Caco-2 (cell line): Measurements from ENCODE around the gene RPL34. TPM values are rescaled to one million over a fixed set of nuclear protein-coding genes. Genes with fewer than 3 reads are reported as not detected.

Experiments
- Bru-seq: library from RNA; stranded (reverse); fragments of 400-500 nt; gene quantifications from one replicate; lab custom pipeline; 2021; lab: Mats Ljungman, UMichigan
- BruChase-seq, 2 experiments: library from RNA; stranded (reverse); fragments of 400-500 nt; gene quantifications; one replicate each; lab custom pipeline; 2021; lab: Mats Ljungman, UMichigan
- BruUV-seq: library from RNA; stranded (reverse); fragments of 400-500 nt; replicated peaks from 2 replicates; lab custom pipeline; 2021; lab: Mats Ljungman, UMichigan
- CTCF ChIA-PET: fragments of 300-600 bp; sonication (Branson Sonifier 250); formaldehyde crosslinking; loops from one replicate; lab custom pipeline; 2022; ENCODE audit warnings: antibody characterized with exemption; lab: Charles Lee
- POLR2A ChIA-PET: fragments of 300-600 bp; sonication (Branson Sonifier 250); formaldehyde crosslinking; loops from one replicate; lab custom pipeline; 2022; ENCODE audit warnings: antibody characterized with exemption; lab: Charles Lee
- DNase-seq, 2 experiments: peaks; one replicate each; pipeline versions ENCODE4 v3.0.0 to v3.0.0-alpha.2; 2020 to 2022
- H3K27me3 ChIP-seq: replicated peaks from 2 replicates; pipeline ENCODE4 v1.6.0; 2011; ENCODE audit warnings: low read length; ENCODE audit not compliant: control insufficient read depth, insufficient read depth
- H3K36me3 ChIP-seq: 2 replicates; pipeline ENCODE4 v1.5.1; 2011; ENCODE audit warnings: low read length; ENCODE audit not compliant: control insufficient read depth, insufficient read depth
- H3K4me1 ChIP-seq: fragments of 250-450 bp; sonication (Bioruptor Pico); 2 replicates; pipeline ENCODE4 v1.5.1; 2020; ENCODE audit warnings: mild to moderate bottlenecking
- H3K4me3 ChIP-seq: 2 replicates; pipeline ENCODE4 v1.5.1; 2011; ENCODE audit warnings: low read depth, mild to moderate bottlenecking, control low read depth, low read length
- H3K9me3 ChIP-seq: fragments of 250-450 bp; sonication (Bioruptor Pico); 2 replicates; pipeline ENCODE4 v1.5.1; 2020; ENCODE audit warnings: mild to moderate bottlenecking, moderate library complexity
- H3K27ac Mint-ChIP-seq: one replicate; pipeline ENCODE4 v1.8.0; 2022; ENCODE audit warnings: mixed read lengths; ENCODE audit not compliant: unreplicated experiment
- H3K27me3 Mint-ChIP-seq: one replicate; pipeline ENCODE4 v1.8.0; 2022; ENCODE audit warnings: mixed read lengths; ENCODE audit not compliant: insufficient read depth, unreplicated experiment
- H3K36me3 Mint-ChIP-seq: one replicate; pipeline ENCODE4 v1.8.0; 2022; ENCODE audit warnings: mild to moderate bottlenecking, mixed read lengths; ENCODE audit not compliant: insufficient read depth, unreplicated experiment
- H3K4me1 Mint-ChIP-seq: one replicate; pipeline ENCODE4 v1.8.0; 2022; ENCODE audit warnings: low read depth, mixed read lengths; ENCODE audit not compliant: unreplicated experiment
- H3K4me3 Mint-ChIP-seq: one replicate; pipeline ENCODE4 v1.8.0; 2022; ENCODE audit warnings: mild to moderate bottlenecking, moderate library complexity, mixed read lengths; ENCODE audit not compliant: unreplicated experiment
- H3K9me3 Mint-ChIP-seq: one replicate; pipeline ENCODE4 v1.8.0; 2022; ENCODE audit warnings: mixed read lengths; ENCODE audit not compliant: unreplicated experiment
- CTCF ChIP-seq, 2 experiments: fragments of 200-600 bp in 1 of 2; IDR thresholded peaks; 1 replicate in 1 of 2; 2 replicates in 1 of 2; pipeline versions ENCODE4 v1.5.1 to v1.8.0; 2011 to 2022; ENCODE audit warnings: antibody characterized with exemption in 1 of 2, control low read depth in 1 of 2, inconsistent platforms in 1 of 2, low read depth in 1 of 2, low read length in 1 of 2, mild to moderate bottlenecking in 1 of 2, moderate library complexity in 1 of 2; ENCODE audit not compliant: insufficient read depth in 1 of 2, severe bottlenecking in 1 of 2, unreplicated experiment in 1 of 2
- intact Hi-C: fragments of 100-400 bp; cut with micrococcal nuclease; formaldehyde crosslinking; loops from one replicate; pipeline ENCODE4 v1.10.0; 2022; ENCODE audit not compliant: unreplicated experiment
- long read RNA-seq: library from polyadenylated mRNA; stranded (forward); transcript quantifications from one replicate; pipeline ENCODE4 v2.0.0, GENCODE V29; 2022
- total RNA-seq: library from RNA; stranded (reverse); gene quantifications from 2 replicates; pipeline ENCODE4 v1.2.3, GENCODE V29; 2022

Gene RPL34
- 1,075 and 1,106 TPM in 2 replicates for total RNA-seq
- Bru-seq, nascent RNA = percentile 99 among the genes with signal in this experiment
- percentile 95 among the genes with signal in this experiment for BruChase-seq, experiment 1, labeled RNA remaining after a 2-hour chase
- BruChase-seq, experiment 2, labeled RNA remaining after a 6-hour chase = percentile 97 among the genes with signal in this experiment
- long read RNA-seq, transcript RPL34-202 (5 exons, 441 nt) = major isoform, 752 of 924 reads
- long read RNA-seq, transcript RPL34-201 (5 exons, 529 nt) = minor isoform, 40 of 924 reads
- long read RNA-seq, partial matches to known transcripts = 98 of 924 reads
- long read RNA-seq, other reads (novel, unspliced or antisense) = 31 of 924 reads

DNA sequence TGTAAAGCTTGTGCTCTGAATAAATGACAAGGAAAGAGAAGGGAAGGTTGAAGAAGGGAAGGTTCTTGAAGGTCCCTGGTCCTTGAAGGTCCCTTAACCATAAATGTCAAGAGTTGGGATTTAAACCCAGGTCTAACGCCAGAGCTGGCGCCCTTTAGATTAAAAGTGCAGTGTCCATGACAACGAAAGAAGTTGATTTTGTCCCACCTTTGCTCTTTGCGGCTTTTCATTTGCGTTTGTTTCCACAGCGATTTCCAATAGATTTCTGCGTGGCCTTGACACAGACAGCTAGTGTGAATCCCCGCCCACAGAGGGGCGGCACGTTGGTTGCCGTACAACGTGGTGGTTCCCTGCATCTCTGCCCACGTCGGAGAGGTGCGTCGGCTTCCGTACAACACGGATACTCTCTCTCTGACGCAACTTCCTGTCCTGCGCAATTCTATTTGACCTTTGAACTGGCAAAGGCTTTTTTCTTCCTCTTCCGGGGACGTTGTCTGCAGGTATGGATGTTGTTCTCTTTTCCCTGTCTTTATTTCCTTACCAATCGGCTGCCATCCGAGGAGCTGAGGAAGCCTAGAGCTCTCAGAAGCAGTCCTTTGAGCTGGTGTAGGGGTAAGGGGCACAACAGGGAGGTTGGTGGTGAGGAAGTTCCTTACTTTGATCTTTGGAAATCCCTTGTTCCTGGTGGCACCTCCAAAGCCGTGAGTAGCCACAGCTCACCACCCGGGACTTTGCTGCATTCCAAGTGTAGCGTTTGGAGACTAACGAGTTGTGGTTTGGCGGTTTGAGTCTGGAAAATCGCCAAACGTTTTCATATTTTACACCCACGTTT is at the start of gene RPL34:
TSS of gene RPL34 (plus strand) at position 476 of the 832 bp plus-strand sequence. CDS start 1,384 bp downstream, outside the sequence.
- BruUV-seq = no TSS peak
- CTCF ChIA-PET = interaction anchor here (0.6 to 0.7 kb wide), 2 partner anchors 48 to 452 kb away, joined by 3 to 5 read pairs; partner anchors contain the start of gene LEF1
- intact Hi-C loops = loop anchor here (1.0 to 2.0 kb wide), 2 partner anchors 30 kb away; partner anchors contain the start of gene OSTC

GRCh38 chr4:108570993-108571569 is 49.3 kb upstream of the RPL34 start:
- intact Hi-C loops = no loop called here
- H3K4me3 Mint-ChIP-seq = no peak overlapping the region
- no peak for TF ChIP-seq CTCF (IDR thresholded peaks at IDR 0.05; ENCODE audit: insufficient read depth in 1 of 2, low read depth in 1 of 2, low read length in 1 of 2, severe bottlenecking in 1 of 2, unreplicated experiment in 1 of 2)
- H3K27me3 ChIP-seq = no peaks in the 10 kb centered on the region
- H3K27ac Mint-ChIP-seq = no peak overlapping the region
- no peaks in the 10 kb centered on the region for H3K4me1 ChIP-seq
- no peaks in the 10 kb centered on the region for H3K36me3 ChIP-seq
- ChIA-PET CTCF (interaction anchor here (2.2 kb wide), 1 partner anchor 541 kb away, joined by 11 read pairs; no protein-coding TSS in a partner anchor), POLR2A (interaction anchor here (0.5 kb wide), 1 partner anchor 512 kb away, joined by 3 read pairs; no protein-coding TSS in a partner anchor)
- no peaks in the 10 kb centered on the region for H3K36me3 Mint-ChIP-seq
- H3K9me3 Mint-ChIP-seq = no peaks in the 10 kb centered on the region
- H3K9me3 ChIP-seq = no peaks in the 10 kb centered on the region
- no peak overlapping the region for H3K4me3 ChIP-seq
- no TSS peak for BruUV-seq
- peaks cover 6% of the 10 kb centered on the region for H3K4me1 Mint-ChIP-seq
- no peak for DNase-seq
- peaks cover 3% of the 10 kb centered on the region for H3K27me3 Mint-ChIP-seq

More for the DNA sequence above, at the start of gene RPL34:
- H3K27me3 Mint-ChIP-seq = no peaks in the 10 kb centered on the region
- TF ChIP-seq CTCF (IDR thresholded peaks at IDR 0.05; ENCODE audit: insufficient read depth in 1 of 2, low read depth in 1 of 2, low read length in 1 of 2, severe bottlenecking in 1 of 2, unreplicated experiment in 1 of 2) = no peak
- H3K4me3 Mint-ChIP-seq = peak within 1 kb of the TSS; percentile 96
- H3K9me3 Mint-ChIP-seq = peaks cover 8% of the 10 kb centered on the region
- peak; percentile 92 to 95 for DNase-seq
- Histone ChIP-seq H3K4me1 (peaks cover 13% of the 10 kb centered on the region), H3K9me3 (no peaks in the 10 kb centered on the region; the same call in 1 of the 2 replicates), H3K27me3 (no peaks in the 10 kb centered on the region), H3K4me3 (peak within 1 kb of the TSS; percentile 82), H3K36me3 (peaks cover 3% of the 10 kb centered on the region)
- peaks cover 52% of the 10 kb centered on the region for H3K36me3 Mint-ChIP-seq
- H3K27ac Mint-ChIP-seq = peak within 1 kb of the TSS; percentile 99
- H3K4me1 Mint-ChIP-seq = peaks cover 15% of the 10 kb centered on the region
- POLR2A ChIA-PET = interaction anchor here (0.6 to 1.1 kb wide), 3 partner anchors 10 to 1726 kb away, joined by 3 to 4 read pairs (median 4); no protein-coding TSS in a partner anchor
